Calu3 (cell line): Measurements from ENCODE around the gene ELN. TPM values are rescaled to one million over a fixed set of nuclear protein-coding genes. Genes with fewer than 3 reads are reported as not detected.

Source experiments
- BruUV-seq: library from RNA; stranded (reverse); fragments of 400-500 nt; replicated peaks from 2 replicates; lab custom pipeline; 2021; lab: Mats Ljungman, UMichigan
- CTCF ChIA-PET: fragments of 300-600 bp; sonication (Branson Sonifier 250); formaldehyde crosslinking; loops from one replicate; lab custom pipeline; 2022; ENCODE audit warnings: antibody characterized with exemption; lab: Charles Lee
- DNase-seq: peaks from one replicate; pipeline ENCODE4 v3.0.0; 2022
- H3K27ac Mint-ChIP-seq: one replicate; pipeline ENCODE4 v1.8.0; 2022; ENCODE audit warnings: mixed read lengths; ENCODE audit not compliant: unreplicated experiment
- H3K27me3 Mint-ChIP-seq: one replicate; pipeline ENCODE4 v1.8.0; 2022; ENCODE audit warnings: mixed read lengths; ENCODE audit not compliant: unreplicated experiment
- H3K36me3 Mint-ChIP-seq: one replicate; pipeline ENCODE4 v1.8.0; 2022; ENCODE audit warnings: mild to moderate bottlenecking, moderate library complexity, mixed read lengths; ENCODE audit not compliant: insufficient read depth, unreplicated experiment
- H3K4me1 Mint-ChIP-seq: one replicate; pipeline ENCODE4 v1.8.0; 2022; ENCODE audit warnings: mild to moderate bottlenecking, low read depth, mixed read lengths; ENCODE audit not compliant: unreplicated experiment
- H3K4me3 Mint-ChIP-seq: one replicate; pipeline ENCODE4 v1.8.0; 2022; ENCODE audit warnings: mild to moderate bottlenecking, low read depth, moderate library complexity, mixed read lengths; ENCODE audit not compliant: unreplicated experiment
- H3K9me3 Mint-ChIP-seq: one replicate; pipeline ENCODE4 v1.8.0; 2022; ENCODE audit warnings: low read depth, mixed read lengths; ENCODE audit not compliant: unreplicated experiment
- CTCF ChIP-seq: fragments of 200-600 bp; IDR thresholded peaks from one replicate; pipeline ENCODE4 v1.8.0; 2022; ENCODE audit warnings: antibody characterized with exemption; ENCODE audit not compliant: unreplicated experiment
- intact Hi-C: fragments of 100-400 bp; cut with micrococcal nuclease; formaldehyde crosslinking; loops from one replicate; pipeline ENCODE4 v1.10.0; 2022; ENCODE audit not compliant: unreplicated experiment
- total RNA-seq: library from RNA; stranded (reverse); gene quantifications from 2 replicates; pipeline ENCODE4 v1.2.3, GENCODE V29; 2022

ELN gene
- total RNA-seq, 1 experiment from 2014 or later = 0.42 TPM

GRCh38 chr7:74053589-74054186, 25.7 kb downstream of the ELN start:
- CTCF ChIA-PET = no interaction called here
- no peaks in the 10 kb centered on the region for H3K4me1 Mint-ChIP-seq
- TF ChIP-seq CTCF = no peak
- intact Hi-C loops = no loop called here
- BruUV-seq = no TSS peak
- H3K4me3 Mint-ChIP-seq = no peak overlapping the region
- no peak overlapping the region for H3K27ac Mint-ChIP-seq
- no peaks in the 10 kb centered on the region for H3K9me3 Mint-ChIP-seq
- peaks cover 42% of the 10 kb centered on the region for H3K27me3 Mint-ChIP-seq
- H3K36me3 Mint-ChIP-seq = no peaks in the 10 kb centered on the region
- no peak for DNase-seq

- Mint-ChIP-seq H3K4me1 (peaks cover 12% of the 10 kb centered on the region), H3K36me3 (peaks cover 6% of the 10 kb centered on the region), H3K27ac (no peak overlapping the region), H3K27me3 (peaks cover 43% of the 10 kb centered on the region), H3K4me3 (no peak overlapping the region), H3K9me3 (no peaks in the 10 kb centered on the region)
- intact Hi-C loops = no loop called here
- no peak for TF ChIP-seq CTCF
- BruUV-seq = no TSS peak
- CTCF ChIA-PET = interaction anchor here (0.7 kb wide), 1 partner anchor 27 kb away, joined by 4 read pairs; the partner anchor contains the start of gene LIMK1
- no peak for DNase-seq
Observed at GRCh38 chr7:74056096-74056915, 28.3 kb downstream of the ELN start.

GRCh38 chr7:74057216-74057925, 29.4 kb downstream of the ELN start:
- CTCF ChIA-PET = interaction anchor here (0.7 kb wide), 1 partner anchor 26 kb away, joined by 4 read pairs; the partner anchor contains the start of gene LIMK1
- Mint-ChIP-seq H3K27me3 (peaks cover 37% of the 10 kb centered on the region), H3K4me3 (no peak overlapping the region), H3K4me1 (peaks cover 12% of the 10 kb centered on the region), H3K9me3 (no peaks in the 10 kb centered on the region), H3K36me3 (peaks cover 15% of the 10 kb centered on the region), H3K27ac (no peak overlapping the region)
- no peak for DNase-seq
- BruUV-seq = no TSS peak
- no peak for TF ChIP-seq CTCF
- intact Hi-C loops = no loop called here

GRCh38 chr7:74057987-74058386, 30.0 kb downstream of the ELN start:
- Mint-ChIP-seq H3K4me3 (no peak overlapping the region), H3K4me1 (peaks cover 12% of the 10 kb centered on the region), H3K27ac (peak overlapping the region; percentile 3), H3K9me3 (no peaks in the 10 kb centered on the region), H3K36me3 (peaks cover 15% of the 10 kb centered on the region), H3K27me3 (peaks cover 31% of the 10 kb centered on the region)
- CTCF ChIA-PET = interaction anchor here (0.7 kb wide), 1 partner anchor 17 kb away, joined by 4 read pairs; no protein-coding TSS in a partner anchor
- no peak for DNase-seq
- TF ChIP-seq CTCF = no peak
- intact Hi-C loops = no loop called here
- BruUV-seq = no TSS peak
